ENCODE measurements around the gene PMM2.

GRCh38 chr16:8752706-8753105, 44.9 kb upstream of the PMM2 start:
- TF ChIP-seq EZH2 (IDR thresholded peaks at IDR 0.05; ENCODE audit: borderline replicate concordance, low read depth, low read length, severe bottlenecking) (no peak), GATA2 (IDR thresholded peaks at IDR 0.05; ENCODE audit: insufficient read depth, insufficient read length, low read depth, low read length) (no peak), FOS (IDR thresholded peaks at IDR 0.05; ENCODE audit: borderline replicate concordance, insufficient read depth, low read length) (no peak), JUN (IDR thresholded peaks at IDR 0.05; ENCODE audit: borderline replicate concordance, insufficient read depth, insufficient read length, low read depth) (no peak), MAX (IDR thresholded peaks at IDR 0.05; ENCODE audit: insufficient read depth, insufficient read length) (no peak)
- TF ChIP-seq, protein P1, sequence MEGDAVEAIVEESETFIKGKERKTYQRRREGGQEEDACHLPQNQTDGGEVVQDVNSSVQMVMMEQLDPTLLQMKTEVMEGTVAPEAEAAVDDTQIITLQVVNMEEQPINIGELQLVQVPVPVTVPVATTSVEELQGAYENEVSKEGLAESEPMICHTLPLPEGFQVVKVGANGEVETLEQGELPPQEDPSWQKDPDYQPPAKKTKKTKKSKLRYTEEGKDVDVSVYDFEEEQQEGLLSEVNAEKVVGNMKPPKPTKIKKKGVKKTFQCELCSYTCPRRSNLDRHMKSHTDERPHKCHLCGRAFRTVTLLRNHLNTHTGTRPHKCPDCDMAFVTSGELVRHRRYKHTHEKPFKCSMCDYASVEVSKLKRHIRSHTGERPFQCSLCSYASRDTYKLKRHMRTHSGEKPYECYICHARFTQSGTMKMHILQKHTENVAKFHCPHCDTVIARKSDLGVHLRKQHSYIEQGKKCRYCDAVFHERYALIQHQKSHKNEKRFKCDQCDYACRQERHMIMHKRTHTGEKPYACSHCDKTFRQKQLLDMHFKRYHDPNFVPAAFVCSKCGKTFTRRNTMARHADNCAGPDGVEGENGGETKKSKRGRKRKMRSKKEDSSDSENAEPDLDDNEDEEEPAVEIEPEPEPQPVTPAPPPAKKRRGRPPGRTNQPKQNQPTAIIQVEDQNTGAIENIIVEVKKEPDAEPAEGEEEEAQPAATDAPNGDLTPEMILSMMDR (IDR thresholded peaks at IDR 0.05; ENCODE audit: extremely low read depth in 1 of 2, insufficient read depth in 1 of 2, low read depth in 1 of 2, low read length in 2 of 2): no peak
